Measurements from ENCODE around the gene TREX2.

The TREX2 gene

DNA sequence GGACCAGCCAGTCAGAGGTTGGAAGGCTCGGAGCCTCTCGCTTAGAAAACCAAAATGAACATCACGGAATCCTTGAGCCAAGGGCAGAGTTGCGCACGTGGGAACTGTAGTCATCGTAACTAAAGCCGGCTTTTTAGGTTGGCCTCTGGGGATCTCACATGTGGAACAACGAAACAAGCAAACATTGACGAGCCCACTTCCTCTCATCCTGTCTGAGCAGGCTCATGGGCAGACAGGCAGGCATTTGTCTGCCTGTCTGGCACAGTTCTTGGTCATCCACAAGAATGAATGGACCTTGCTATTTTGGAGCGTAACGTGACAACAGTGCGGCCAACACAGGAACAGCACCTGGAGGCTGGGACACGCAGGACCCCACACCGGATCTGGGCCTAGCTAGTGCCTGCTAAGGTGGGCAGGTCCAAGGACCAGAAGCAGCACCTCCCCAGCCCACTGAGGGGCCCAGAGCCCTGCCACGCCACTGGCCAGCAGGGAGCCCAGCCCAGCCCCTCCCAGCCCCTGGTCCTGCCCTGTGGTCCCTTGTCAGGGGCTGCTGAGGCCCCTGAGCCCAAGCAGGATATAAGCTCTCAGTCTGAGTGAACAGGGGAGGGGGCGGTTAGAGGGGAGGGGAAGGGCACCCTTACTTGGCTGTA lies 9.2 kb upstream of the TREX2 start:
- no peak for FAIRE-seq

DNA sequence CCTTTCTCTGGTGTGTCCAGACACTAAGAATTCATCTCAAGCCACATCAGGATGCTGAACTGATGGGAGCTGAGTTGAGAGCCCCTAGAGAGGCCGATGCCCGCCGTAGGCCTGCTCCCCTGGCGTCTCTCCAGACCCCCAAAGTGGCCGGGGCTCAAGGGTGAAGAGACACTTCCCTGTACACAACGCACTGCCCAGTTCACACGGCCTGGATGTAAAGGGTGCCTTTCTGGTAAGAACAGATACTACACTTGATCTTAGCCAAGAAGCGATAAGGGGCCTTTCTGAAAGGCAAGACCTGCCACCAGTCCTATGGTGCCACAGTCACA lies 5.1 kb upstream of the TREX2 start:
- FAIRE-seq = no peak

- no peak for FAIRE-seq
Measured at GRCh38 chrX:153450114-153450948, 4.5 kb upstream of the TREX2 start.

- FAIRE-seq = no peak
Measured at GRCh38 chrX:153449368-153450113, 3.7 kb upstream of the TREX2 start.

DNA sequence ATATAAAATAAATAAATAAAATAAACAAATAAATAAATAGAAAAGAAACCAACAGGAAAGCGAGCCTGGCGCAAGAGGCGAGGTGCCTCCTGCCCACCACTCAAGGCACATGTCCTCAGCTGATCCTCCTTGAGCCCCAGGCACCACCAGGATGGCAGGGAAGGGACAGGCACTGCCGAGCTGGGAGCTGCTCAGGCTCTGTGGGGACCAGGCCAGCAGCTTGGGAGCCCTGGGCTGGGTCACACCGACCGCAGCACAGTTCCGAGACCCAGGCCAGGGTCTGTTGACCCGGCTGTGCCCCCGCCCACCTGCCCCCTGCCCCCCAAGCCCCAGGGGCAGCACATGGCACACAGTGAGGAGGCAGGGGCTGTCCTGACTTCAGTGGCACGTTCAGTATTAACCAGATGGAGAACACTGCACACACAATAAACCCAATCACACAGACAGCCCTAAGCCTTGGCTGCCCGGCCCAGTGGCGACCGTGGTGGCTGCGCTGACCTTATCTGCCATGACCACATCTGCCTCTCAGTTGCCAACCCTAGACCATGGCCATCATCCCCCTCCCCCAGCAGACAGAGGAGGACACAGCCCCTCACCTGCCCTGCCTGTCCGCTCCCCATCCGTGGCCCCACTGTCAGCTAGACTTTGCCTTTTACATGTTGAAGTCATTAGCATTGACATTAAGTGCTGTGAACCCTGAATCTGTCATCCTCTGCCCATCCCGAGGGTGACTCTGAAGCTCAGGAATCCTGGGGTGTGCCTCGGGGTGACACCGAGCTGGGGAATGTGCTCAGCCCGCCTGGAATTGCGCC lies 2.9 kb upstream of the TREX2 start:
- FAIRE-seq = no peak

DNA sequence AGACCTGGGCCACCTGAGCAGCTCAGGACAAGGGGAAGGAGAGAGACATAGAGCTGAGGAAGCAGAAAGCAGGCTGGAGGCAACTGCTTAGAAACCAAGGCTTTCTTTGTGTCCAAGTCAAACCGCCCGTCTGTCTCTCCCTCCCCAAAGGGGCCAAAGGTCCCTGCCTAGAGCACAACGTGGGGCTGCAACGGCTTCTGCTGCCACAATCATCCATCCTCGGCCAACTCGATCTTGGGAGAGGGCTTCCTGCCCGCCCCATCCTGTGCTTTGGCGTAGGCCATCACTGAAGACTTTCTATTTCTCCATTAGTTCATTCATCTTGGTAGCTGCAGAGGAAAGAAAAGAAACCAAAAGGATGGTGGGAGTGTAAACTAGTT lies 1.7 kb upstream of the TREX2 start:
- FAIRE-seq = no peak

DNA sequence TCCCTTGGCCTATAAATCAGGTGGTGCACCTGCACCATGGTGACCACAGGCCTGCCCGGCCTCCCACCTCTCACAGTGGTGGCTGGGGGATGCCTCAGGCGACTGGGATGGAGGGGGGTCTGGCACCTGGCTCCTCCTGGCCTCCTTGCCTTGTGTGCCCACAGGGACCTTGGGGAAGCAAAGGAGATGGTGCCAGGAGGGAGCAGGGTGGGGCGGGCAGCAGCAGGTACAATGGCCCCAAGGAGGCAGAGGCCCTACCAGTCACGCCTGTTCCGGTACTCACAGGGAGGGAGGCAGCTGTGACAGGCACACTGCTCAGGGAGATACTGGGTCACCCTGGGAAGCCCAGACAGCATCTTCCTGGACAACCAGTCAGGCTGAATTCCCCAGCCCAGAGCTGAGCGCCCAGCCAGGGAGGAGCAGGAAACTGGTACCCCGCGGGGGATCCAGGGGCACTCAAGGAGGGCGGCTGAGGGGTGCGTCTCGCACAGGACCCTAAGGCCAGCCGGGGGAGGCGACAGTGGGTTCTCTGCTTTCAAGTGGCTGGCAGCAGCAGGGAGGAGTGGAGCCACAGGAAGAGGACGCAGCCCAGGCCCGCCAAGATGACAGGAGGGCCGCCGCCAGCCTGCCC lies 1.2 kb upstream of the TREX2 start:
- no peak for FAIRE-seq

GRCh38 chrX:153446636-153446936 lies 730 bp upstream of the TREX2 start:
- FAIRE-seq = no peak

GRCh38 chrX:153445106-153445855 lies 575 bp downstream of the TREX2 start:
- FAIRE-seq = no peak

- no peak for FAIRE-seq
Measured at GRCh38 chrX:153444333-153445011, 1.4 kb downstream of the TREX2 start.

DNA sequence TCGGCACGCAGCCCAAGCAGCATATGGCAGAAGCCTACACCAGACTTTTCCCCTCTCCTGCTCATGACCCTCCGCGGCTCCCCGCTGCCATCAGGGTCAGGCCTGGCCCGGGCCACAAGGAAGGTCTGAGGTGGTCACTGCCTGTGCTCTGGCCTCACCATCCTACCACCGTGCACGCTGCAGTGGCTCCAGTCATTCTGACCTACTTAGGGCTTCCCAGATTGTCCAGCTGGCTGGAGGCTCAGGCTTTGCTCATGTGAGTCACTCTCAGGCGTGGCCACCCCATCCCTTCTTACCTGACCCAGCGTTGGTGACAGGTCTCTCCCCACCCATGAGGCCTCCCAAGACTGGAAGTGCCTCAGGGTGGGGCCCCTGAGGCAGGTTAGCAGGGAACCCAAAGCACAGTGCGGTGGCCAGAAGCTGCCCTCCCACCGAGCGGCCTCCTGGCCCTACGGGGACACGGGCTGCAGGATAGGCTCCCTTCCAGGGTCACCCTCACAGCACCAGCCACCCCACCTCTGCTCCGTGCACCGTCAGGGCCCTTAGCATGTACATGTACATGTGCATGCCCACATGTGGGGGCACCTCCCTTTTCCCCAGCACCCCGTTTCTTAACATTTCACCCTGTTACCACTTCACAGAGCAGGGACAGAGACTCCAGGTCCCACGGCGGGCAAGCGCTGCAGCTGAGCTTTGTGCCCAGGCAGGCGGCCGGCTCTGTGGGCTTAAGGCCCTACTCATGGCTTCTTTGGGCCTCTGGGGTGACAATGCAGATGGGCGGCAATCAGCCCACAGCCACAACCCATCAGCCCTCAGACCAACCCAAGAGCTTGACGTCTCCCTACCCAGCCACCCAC lies 2.2 kb downstream of the TREX2 start:
- no peak for FAIRE-seq

GRCh38 chrX:153442463-153442862 lies 3.4 kb downstream of the TREX2 start:
- FAIRE-seq = no peak

DNA sequence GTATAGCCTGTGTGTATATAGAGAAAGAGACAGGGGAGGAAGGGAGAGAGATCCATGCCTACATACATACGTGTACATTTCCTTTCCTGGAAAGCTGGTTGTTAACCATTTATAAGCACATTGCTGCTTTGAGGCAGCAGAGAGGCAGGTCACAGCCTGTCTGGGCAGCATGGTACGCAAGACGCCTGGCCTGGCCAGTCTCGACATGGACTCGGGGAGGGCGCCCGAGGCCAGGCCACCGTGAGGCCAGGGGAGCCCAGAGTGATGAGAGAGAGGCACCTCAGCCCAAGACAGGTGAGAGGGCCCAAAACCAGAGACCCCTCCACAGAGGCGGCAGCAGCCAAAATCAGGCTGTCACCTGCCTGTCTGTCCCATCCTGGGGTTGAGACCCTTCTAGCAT lies 3.9 kb downstream of the TREX2 start:
- FAIRE-seq = no peak

DNA sequence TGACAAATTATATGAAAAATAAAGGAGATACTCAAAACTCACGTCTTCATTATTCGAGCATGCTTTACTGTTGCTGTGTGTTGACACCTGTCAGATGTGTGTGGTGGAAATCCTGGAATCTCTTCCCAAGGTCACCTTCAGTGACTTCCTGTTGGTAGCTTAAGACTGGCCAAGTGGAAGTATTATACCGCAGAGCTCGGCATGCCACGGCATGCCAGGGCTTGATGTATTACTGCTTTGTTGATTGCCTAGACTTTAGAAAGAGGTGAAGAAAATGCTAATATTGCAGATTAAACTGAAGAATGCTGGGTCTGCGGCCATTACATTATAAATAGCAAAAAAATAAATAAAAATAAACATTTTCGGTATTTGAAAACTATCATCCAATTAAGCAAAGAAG lies 4.6 kb downstream of the TREX2 start:
- no peak for FAIRE-seq

GRCh38 chrX:153440556-153441135 lies 5.2 kb downstream of the TREX2 start:
- FAIRE-seq = no peak

GRCh38 chrX:153439977-153440376 lies 5.9 kb downstream of the TREX2 start:
- no peak for FAIRE-seq

- FAIRE-seq = no peak
Measured at GRCh38 chrX:153438532-153438931, 7.3 kb downstream of the TREX2 start.

DNA sequence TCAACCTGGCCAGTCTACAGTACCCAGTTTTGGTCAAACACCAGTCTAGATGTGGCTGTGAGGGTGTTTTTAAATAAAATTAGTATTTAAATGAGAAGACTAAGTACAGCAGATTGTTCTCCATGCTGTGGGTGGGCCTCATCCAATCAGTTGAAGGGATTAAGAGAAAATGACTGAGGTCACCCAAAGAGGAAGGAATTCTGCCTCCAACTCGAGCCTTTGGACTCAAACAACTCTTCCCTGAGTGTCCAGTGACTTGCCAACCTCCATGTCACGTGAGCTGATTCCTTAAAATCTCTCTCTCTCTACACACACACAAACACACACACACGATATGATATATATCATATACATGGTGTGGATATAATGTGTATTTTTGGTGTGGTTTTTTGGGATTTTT lies 10.0 kb downstream of the TREX2 start:
- FAIRE-seq = no peak

- FAIRE-seq = no peak
Measured at GRCh38 chrX:153434801-153435200, 11.1 kb downstream of the TREX2 start.

- FAIRE-seq = no peak
Measured at GRCh38 chrX:153433781-153434285, 12.0 kb downstream of the TREX2 start.
